ENCODE data around the gene CEP70.
"Not testable (repeated sequence)": the region's sequence is repeated elsewhere in the genome, so short reads cannot be mapped to it uniquely, and the experiment has no call there.

CEP70 gene, protein sequence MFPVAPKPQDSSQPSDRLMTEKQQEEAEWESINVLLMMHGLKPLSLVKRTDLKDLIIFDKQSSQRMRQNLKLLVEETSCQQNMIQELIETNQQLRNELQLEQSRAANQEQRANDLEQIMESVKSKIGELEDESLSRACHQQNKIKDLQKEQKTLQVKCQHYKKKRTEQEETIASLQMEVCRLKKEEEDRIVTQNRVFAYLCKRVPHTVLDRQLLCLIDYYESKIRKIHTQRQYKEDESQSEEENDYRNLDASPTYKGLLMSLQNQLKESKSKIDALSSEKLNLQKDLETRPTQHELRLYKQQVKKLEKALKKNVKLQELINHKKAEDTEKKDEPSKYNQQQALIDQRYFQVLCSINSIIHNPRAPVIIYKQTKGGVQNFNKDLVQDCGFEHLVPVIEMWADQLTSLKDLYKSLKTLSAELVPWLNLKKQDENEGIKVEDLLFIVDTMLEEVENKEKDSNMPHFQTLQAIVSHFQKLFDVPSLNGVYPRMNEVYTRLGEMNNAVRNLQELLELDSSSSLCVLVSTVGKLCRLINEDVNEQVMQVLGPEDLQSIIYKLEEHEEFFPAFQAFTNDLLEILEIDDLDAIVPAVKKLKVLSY

DNA sequence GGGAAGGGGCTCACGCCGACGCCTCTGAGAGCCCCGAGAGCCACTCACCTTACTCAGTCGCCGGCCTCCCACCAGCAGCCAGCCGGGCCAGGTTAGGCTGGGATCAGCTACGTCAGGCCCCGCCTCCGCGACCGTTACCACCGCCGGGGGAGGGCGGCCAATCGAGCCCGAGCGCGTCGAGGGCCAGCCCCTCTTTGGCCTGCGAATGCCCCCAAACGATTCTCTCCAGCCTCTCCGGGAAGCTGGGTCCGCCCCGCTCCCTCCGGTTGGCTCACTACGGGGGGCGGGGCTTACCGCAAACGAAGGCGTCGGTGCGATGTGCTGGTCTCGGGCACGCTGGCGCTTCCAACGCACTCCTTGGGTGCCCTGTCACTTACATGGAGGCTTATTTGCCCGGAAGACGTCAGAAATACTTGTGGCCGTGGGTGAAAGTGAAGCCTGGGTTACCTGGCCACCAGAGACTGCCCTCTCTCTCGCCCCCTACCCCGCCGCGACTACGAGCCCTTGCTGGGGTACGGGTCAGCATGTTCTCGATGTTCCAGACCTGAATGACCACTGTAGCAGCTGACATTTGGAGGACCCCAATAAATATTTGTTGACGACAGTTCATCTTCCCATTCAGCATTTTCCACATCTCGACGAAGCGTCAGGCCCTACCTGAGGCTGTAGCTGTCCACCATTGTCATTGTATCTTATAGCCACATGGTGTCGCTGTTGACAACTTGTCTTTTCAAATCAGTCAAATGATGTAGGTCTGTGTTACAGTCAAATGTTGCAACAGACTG, at the start of gene CEP70:
CEP70 (minus strand) TSS at position 111 of the 785 bp plus-strand sequence. CDS start 21,333 bp downstream, outside the sequence.
- DNase-seq (ENCODE audit: low read depth in 3 of 3), result peak; percentile 73 to 82 (median 77)

DNA sequence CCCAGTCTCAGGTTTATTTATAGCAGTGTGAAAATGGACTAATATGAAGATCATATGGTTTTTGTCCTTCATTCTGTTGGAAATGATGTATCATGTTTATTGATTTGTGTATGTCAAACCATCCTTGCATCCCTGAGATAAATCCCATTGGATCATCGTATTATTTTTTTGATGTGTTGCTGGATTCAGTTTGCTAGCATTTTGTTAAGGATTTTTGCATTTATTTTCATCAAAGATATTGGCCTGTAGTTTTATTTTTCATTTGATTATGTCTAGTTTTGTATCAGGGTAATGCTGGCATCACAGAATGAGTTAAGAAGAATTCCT, 48.8 kb upstream of the CEP70 start:
- DNase-seq (ENCODE audit: low read depth in 3 of 3), result no peak

DNA sequence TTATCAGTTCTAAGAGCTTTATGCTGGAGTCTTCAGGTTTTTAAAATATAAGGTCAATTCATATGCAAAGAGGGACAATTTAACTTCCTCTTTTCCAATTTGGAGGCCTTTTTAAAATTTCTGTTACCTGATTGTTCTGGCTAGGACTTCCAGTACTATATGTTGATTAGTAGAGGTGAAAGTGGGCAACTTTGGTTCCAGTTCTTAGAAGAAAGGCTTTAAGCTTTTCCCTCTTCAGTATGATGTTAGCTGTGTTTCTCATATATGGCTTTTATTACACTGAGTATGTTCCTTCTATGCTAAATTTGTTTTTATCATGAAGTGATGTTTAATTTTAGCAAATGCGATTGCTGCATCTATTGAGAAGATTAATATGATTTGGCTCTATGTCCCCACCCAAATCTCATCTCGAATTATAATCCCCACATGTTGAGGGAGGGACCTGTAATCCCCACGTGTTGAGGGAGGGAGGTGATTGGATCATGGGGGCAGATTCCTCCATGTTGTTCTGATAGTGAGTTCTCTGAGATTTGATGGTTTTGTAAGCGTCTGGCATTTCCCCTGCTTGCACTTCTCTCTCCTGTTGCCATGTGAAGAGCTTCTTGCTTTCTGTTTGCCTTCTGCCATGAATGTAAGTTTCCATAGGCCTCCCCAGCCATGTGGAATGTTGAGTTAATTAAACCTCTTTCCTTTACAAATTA, 48.3 kb upstream of the CEP70 start:
- no peak for DNase-seq (ENCODE audit: low read depth in 3 of 3)

DNA sequence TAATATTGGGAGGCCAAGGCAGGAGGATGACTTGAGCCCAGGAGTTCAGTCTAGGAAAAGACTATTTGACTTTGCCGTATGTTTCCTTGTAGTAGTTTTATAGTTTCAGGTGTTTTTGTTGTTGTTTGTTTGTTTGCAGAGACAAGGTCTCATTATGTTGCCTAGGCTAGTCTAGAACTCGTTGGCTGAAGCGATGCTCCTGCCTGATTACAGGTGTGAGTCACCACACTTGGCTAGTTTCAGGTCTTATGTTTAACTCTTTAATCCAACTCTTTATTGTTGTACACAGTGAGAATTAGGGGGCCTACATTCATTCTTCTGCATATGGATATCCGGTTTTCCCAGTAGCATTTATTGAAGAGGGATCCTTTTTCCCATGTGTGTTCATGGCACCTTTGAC, 46.5 kb upstream of the CEP70 start:
- no peak for DNase-seq (ENCODE audit: low read depth in 3 of 3)

DNA sequence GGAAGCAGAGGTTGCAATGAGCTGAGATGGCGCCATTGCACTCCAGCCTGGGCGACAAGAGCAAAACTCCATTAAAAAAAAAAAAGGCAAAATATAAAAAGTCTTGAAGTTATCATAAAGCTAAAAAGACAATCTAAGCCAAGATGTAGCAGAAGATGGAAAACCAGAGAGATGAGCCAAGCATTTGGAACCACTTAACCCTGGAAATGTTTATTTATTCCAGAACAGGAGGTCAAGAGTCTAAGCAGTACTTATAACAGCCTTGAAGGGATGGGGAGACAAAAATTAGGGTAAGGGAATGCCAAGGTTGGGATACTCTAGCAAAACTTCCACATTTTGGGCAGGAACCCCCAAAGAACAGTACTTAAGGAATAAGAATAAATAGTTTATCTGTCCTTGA, 44.6 kb upstream of the CEP70 start:
- DNase-seq (ENCODE audit: low read depth in 3 of 3), result no peak

DNA sequence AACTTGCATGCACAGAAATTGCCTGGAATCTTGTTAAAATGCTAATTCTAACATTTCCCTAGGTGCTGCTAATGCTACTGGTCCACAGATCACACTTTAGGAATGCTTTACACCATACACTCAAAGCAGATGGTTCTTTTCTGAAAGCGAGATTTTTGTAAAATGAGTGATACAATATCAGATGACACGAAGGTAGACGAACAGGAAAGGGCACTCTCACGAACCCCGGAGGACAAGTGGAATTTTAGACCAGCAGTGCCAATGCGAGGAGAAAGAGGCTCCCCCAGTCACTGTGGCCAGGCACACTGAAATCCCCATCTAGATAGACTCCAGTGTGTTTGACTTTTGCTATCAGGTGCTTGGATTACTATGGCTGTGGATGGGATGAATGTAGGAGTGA, 35.5 kb upstream of the CEP70 start:
- no peak for DNase-seq (ENCODE audit: low read depth in 3 of 3)

DNA sequence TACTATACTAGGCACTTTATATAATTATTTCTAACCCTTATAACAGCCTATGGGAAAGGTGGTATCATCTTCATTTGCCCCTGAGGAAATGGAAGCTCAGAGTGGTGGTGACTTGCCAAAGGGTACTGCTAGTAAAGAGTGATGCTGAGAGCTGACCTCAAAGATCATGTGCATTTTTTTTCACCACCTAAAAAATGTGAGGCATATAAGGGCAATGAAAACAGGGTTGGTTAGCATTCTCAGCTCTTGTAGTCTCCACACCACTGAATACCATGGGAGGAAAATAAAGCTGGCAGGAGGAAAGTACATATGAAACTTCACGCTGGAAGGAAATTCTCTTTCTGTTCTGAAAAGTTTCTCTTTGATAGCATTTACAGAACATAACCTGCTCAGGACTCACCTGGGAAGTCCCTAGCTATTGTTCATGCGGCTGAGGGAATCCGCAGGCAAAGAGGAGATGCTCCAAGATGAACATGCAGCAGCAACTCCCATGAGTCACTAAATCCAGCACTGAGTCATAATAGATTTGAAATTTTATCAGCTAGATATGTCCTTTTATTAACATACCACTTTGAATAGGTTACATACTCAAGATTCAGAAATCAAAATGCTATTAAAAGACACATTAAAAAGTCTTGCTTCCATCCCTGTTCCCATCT, 31.8 kb upstream of the CEP70 start:
- no peak for DNase-seq (ENCODE audit: low read depth in 3 of 3)

DNA sequence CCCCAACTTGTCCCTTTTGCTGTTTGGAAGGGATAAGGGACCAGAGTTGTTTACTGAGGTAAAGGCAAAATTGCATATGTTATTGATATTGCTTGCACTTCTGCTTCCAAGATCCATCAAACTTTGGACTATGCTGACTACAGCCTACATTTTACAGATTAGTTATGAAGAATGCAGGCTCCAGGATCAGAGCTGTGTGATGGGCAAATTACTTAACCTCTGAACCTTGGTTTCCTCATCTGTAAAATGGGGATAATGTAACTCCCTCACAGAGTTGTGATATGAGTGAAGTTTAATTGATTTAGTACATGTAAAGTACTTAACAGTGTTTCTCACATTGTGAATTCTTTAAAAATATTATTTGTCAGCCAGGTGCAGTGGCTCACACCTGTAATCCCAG, 30.5 kb upstream of the CEP70 start:
- no peak for DNase-seq (ENCODE audit: low read depth in 3 of 3)

DNA sequence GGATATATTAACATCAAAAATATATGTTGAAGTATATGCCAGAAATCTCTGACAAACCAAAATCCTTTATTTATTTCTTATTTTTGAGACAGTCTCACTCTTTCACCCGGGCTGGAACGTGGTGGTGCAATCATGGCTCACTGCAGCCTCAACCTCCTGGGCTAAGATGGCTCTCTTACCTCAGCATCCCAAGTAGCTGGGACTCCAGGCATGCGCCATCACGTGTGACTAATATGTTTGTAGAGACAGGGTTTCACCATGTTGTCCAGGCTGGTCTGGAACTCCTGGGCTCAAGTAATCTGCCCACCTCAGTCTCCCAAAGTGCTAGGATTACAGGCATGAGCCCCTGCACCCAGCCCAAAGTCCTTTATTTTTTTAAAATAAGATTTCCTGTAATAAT, 26.4 kb upstream of the CEP70 start:
- no peak for DNase-seq (ENCODE audit: low read depth in 3 of 3)

DNA sequence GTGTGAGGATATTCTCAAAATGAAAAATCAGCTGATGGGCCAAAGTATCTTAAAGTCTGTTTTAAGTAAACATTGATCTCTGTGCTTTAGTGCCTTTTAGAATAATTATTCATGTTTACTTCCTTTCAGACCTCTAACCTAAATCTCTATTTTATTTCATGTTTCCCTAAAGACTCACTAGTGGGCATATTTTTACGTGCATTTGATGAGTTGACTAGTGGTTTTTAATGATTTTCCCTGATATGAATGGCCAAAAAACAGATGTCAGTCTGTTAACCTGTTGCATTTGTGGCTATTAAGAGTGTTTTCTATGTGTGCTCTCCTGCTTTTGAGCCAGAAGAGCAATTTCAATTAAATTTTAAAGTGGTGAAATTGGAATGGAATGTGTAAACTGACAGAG, 21.4 kb upstream of the CEP70 start:
- DNase-seq (ENCODE audit: low read depth in 3 of 3), result no peak

DNA sequence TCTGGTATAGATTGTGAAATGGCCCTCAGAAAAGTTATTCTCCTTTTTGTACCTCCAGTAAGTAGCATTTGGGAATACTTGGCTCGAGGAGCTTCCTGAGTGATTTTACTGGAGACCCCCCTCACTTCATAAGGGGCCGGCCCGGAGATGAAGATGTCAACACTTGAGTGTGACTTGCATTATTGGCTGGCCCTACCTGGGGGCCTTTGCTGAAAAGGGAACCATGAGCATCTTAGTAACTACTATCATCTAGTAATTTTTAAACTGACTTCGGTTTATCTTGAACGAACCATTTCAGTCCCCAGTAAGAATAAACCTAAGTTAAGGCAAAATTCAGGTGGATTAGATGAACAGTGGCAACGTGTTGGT, 15.8 kb upstream of the CEP70 start:
- no peak for DNase-seq (ENCODE audit: low read depth in 3 of 3)

DNA sequence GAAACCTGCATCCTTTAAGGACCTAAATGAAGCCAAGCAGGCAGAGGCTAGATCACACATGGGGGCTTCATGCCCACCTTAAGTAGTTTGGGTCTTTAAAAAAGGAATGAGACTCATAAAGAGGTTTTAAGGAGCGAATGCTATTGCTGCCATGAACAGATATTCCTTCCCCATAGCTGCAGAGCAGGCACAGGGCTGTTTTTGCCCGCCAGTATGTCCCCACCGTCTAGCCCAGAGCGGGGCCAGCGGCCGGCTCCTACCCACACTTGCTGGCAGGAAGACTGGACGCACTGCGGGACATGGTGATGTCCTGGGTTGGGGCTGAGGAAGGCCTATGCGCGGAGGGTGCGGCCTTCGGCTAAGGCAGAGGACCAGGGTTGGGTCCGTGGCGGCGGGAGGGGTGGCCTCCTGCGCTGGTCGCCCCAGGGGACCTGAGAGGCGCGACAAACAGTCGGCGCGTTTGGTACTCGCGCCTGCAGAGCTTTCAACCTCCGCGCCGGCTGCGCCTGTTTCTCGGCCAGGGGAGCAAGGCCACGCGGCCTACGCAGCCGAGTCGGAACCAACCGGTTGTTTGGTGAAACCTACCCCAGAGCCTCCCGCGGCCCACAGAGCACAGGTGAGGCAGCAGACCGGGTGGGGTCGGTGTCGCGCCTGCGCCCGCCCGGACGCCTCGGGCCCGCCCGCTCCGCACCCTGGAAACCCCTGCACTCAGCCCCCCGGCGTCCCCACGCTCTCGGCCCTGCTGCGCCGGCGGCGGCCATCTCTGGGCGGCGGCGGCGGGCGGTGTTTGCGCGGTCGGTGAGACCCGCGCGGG, 14.5 kb upstream of the CEP70 start, which contains the start of gene FAIM:
FAIM (plus strand) TSS at position 450 of the 814 bp plus-strand sequence. CDS start 10,956 bp downstream, outside the sequence.
- DNase-seq (ENCODE audit: low read depth in 3 of 3), result peak; percentile 32 to 53 (median 43)

DNA sequence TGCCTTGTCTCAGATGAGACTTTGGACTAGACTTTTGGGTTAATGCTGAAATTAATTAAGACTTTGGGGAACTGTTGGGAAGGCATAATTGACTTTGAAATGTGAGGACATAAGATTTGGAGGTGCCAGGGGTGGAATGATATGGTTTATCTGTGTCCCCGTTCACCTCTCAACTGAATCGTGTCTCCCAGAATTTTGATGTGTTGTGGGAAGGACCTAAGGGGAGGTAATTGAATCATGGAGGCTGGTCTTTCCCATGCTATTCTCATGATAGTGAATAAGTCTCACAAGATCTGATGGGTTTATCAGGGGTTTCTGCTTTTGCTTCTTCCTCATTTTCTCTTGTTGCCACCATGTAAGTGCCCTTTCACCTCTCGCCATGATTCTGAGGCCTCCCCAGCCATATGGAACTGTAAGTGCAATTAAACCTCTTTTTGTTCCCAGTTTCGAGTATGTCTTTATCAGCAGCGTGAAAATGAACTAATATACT, 10.1 kb upstream of the CEP70 start:
- not testable (repeated sequence) for DNase-seq (ENCODE audit: low read depth in 3 of 3)

DNA sequence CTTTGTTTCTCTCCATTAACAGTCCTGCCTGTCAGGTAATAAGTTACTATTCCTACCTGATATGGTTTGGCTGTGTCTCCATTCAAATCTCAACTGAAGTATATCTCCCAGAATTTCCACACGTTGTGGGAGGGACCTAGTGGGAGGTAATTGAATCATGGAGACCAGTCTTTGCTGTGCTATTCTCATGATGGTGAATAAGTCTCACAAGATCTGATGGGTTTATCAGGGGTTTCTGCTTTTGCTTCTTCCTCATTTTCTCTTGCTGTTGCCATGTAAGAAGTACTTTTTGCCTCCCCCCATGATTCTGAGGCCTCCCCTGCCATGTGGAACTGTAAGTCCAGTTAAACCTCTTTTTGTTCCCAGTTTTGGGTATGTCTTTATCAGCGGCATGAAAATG, 7.6 kb upstream of the CEP70 start:
- not testable (repeated sequence) for DNase-seq (ENCODE audit: low read depth in 3 of 3)

DNA sequence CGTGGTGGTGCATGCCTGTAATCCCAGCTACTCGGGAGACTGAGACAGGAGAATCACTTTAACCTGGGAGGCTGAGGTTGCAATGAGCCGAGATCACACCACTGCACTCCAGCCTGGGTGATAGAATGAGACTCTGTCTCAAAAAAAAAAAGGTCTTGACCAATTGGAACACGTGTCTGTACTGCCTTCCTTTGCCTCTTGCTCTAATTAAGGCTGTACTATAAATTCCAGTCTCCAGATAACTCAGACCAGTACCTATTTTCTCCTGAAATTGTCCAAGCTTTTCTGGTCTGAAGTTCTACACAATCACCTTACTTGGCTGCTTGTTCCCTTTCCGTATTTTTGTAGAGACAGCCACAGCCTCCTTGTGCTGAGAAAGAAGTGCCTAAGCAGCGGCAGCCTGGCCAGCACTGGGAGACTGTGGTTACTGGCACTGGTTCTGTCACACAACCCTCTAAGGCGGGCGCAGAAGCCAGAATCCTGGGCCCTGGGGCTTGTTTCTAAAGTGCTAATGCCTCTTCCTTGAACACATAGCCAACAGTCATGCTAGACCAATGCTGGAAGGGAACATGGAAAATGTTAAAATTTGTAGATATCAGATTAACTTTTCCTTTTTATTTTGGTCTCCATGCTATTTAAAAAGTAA, 6.2 kb upstream of the CEP70 start:
- no peak for DNase-seq (ENCODE audit: low read depth in 3 of 3)

DNA sequence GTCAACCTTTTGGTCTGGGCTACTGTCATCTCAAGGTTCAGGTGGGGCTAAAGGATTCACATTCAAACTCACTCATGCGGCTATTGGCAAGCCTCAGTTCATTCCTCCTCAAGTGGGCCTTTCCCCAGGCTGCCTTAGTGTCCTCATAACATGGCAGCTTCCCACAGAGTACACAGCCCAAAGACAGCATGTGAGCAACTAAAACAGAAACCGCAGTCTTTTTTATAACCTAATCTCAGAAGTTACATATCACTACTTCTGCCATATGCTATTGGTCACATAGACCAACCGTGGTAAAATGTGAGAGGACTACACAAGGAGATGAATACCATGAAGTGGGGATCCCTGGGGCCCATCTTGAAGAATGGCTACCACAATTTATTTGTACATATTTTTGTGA, 4.5 kb upstream of the CEP70 start:
- DNase-seq (ENCODE audit: low read depth in 3 of 3), result no peak

DNA sequence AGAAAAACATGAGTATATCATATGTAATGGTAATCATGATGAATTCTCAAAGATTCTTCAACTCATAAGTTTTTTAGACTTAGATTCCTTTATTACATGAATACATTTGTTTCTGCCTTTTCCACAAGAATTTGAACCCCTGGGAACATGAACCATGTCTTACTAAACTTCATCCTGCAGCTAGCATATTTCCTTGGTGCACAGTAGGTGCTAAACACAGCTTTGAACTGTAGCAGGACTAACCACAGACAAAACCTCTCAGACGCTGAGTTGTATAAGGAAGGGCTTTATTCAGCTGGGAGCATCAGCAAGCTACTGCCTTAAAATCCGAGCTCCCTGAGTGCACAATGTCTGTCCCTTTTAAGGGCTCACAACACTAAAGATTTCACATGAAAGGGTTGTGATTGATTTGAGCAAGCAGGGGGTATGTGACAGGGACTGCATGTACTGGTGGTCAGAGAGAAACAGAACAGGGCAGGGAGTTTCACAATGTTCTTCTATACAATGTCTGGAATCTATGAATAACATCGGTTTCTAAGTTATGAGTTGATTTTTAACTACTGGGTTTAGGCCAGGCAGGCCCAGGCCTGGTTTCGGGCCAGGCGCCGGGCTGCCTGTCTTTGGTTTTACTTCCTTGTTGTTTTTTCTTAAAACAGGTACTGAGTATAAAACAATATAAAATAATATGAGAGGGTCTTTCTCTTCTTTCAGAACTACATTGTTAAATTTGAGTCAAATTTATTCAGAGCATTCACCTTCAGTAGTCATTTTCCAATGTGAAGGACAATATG, 3.3 kb upstream of the CEP70 start:
- not testable (repeated sequence) for DNase-seq (ENCODE audit: low read depth in 3 of 3)

DNA sequence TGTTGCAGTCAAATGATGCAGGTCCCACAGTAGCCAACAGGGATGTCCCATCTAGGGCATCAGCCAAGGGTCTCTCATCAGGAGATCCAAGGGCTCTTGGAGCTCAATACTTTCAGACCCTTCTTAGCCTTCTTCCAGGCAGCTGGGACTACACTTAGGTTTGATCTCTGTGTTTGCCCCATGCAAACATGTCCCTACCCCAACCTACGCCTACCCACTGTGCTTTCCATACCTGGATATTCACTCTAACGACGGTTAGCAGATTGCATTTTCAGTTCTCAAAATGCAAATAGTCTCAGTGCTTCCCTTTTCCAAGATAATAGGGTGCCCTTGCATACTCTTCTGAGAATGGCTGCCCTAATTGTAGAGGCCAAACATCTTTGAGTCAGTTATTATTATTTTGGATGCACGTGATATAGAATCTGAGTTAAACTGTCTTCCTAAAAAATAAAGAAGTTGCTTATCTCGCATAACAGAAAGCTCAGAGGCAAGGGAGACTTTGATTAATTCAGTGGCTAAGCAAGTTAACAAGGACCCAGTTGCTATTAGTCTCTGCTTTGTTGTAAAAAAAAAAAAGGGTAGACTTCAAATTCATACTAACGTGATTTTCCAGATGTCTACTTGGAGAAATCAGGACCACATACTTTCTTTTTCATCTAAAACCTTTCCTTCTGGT, 1.0 kb upstream of the CEP70 start:
- DNase-seq (ENCODE audit: low read depth in 3 of 3), result no peak
